ENCODE measurements around the gene FAM83F. TPM values are rescaled to one million over a fixed set of nuclear protein-coding genes. Genes with fewer than 3 reads are reported as not detected.

FAM83F gene
- total and polyA plus RNA-seq, 12 donors: under 0.01 to 0.39 (median 0.11) TPM; not detected in 1

- Histone ChIP-seq H3K9me3 (replicated peaks in 1 of 3) (no peaks in the 10 kb centered on the region), H3K4me3 (no peak overlapping the region), H3K27ac (no peak overlapping the region), H3K27me3 (no peaks in the 10 kb centered on the region), H3K36me3 (replicated peaks in 1 of 2) (no peaks in the 10 kb centered on the region), H3K4me1 (replicated peaks in 1 of 2) (peaks cover 0 to 5% of the 10 kb centered on the region in 2 donors)
- DNase-seq: no peak
- WGBS, 4 donors: 85 to 93% (median 91%) methylated on average over 6 to 34 of the region's 34 CpGs
- TF ChIP-seq POLR2A (IDR thresholded peaks at IDR 0.05) (no peak), CTCF (IDR thresholded peaks at IDR 0.05) (no peak)
- intact Hi-C loops (cut with DNase I): loop anchor here in 1 of 2 donors (5.0 kb wide), 2 partner anchors 399 to 469 kb away; no protein-coding TSS in a partner anchor
Measured at GRCh38 chr22:40021401-40022000, 26.7 kb downstream of the FAM83F start.

- DNase-seq: no peak
- Histone ChIP-seq H3K4me1 (replicated peaks in 1 of 2) (peaks cover 0 to 5% of the 10 kb centered on the region in 2 donors), H3K36me3 (replicated peaks in 1 of 2) (no peaks in the 10 kb centered on the region), H3K27me3 (no peaks in the 10 kb centered on the region), H3K9me3 (replicated peaks in 1 of 3) (no peaks in the 10 kb centered on the region), H3K27ac (no peak overlapping the region), H3K4me3 (no peak overlapping the region)
- 73 to 89% (median 81%) methylated on average over 5 to 11 of the region's 11 CpGs for WGBS, 4 donors
- intact Hi-C loops (cut with DNase I): loop anchor here in 1 of 2 donors (2.0 to 5.0 kb wide), 3 partner anchors 400 to 486 kb away; no protein-coding TSS in a partner anchor
- TF ChIP-seq CTCF (IDR thresholded peaks at IDR 0.05) (no peak), POLR2A (IDR thresholded peaks at IDR 0.05) (no peak)
Measured at GRCh38 chr22:40022536-40023240, 27.9 kb downstream of the FAM83F start.

GRCh38 chr22:40023341-40023841 is 28.6 kb downstream of the FAM83F start:
- peaks cover 0 to 5% of the 10 kb centered on the region in 2 donors for H3K4me1 ChIP-seq (replicated peaks in 1 of 2)
- no peak overlapping the region for H3K27ac ChIP-seq
- TF ChIP-seq CTCF (IDR thresholded peaks at IDR 0.05) (no peak), POLR2A (IDR thresholded peaks at IDR 0.05) (no peak)
- H3K9me3 ChIP-seq (replicated peaks in 1 of 3): no peaks in the 10 kb centered on the region
- intact Hi-C loops (cut with DNase I): loop anchor here in 1 of 2 donors (2.0 to 5.0 kb wide), 3 partner anchors 401 to 487 kb away; no protein-coding TSS in a partner anchor
- no peaks in the 10 kb centered on the region for H3K27me3 ChIP-seq
- DNase-seq: no peak
- 74 to 81% (median 75%) methylated on average over 13 to 16 of the region's 16 CpGs for WGBS, 4 donors
- no peak overlapping the region for H3K4me3 ChIP-seq
- H3K36me3 ChIP-seq (replicated peaks in 1 of 2): no peaks in the 10 kb centered on the region
